BLaER1 treated with 17β-estradiol and CSF1 and Interleukin-3, amounts not matched to agents 10 nM and 100 nM (cell line): ENCODE data around the gene BRMS1.

Experiments
- H3K27ac ChIP-seq, 11 experiments: shearing (Covaris generic); formaldehyde crosslinking; 2 replicates each; pipeline ENCODE4 v1.8.1; 2022
- H3K27me3 ChIP-seq, 11 experiments: shearing (Covaris generic); formaldehyde crosslinking; 2 replicates each; pipeline ENCODE4 v1.8.1; 2022
- H3K36me3 ChIP-seq, 11 experiments: shearing (Covaris generic); formaldehyde crosslinking; 2 replicates each; pipeline ENCODE4 v1.8.1; 2022
- H3K4me1 ChIP-seq, 10 experiments: shearing (Covaris generic); formaldehyde crosslinking; 2 replicates each; pipeline ENCODE4 v1.8.1; 2022
- H3K4me2 ChIP-seq, 11 experiments: shearing (Covaris generic); formaldehyde crosslinking; 2 replicates each; pipeline ENCODE4 v1.8.1; 2022
- H3K4me3 ChIP-seq, 10 experiments: shearing (Covaris generic); formaldehyde crosslinking; 2 replicates each; pipeline ENCODE4 v1.8.1; 2022
- H3K9ac ChIP-seq, 11 experiments: shearing (Covaris generic); formaldehyde crosslinking; 2 replicates each; pipeline ENCODE4 v1.8.1; 2022
- H3K9me3 ChIP-seq, 11 experiments: shearing (Covaris generic); formaldehyde crosslinking; replicated peaks in 1 of 11; 2 replicates each; pipeline ENCODE4 v1.8.1; 2022
- H4K20me1 ChIP-seq, 11 experiments: shearing (Covaris generic); formaldehyde crosslinking; 2 replicates each; pipeline ENCODE4 v1.8.1; 2022
- Cebpa-rat ChIP-seq, 11 experiments: shearing (Covaris generic); IDR thresholded peaks; 2 replicates each; pipeline ENCODE4 v1.8.1; 2022

BRMS1 gene

DNA sequence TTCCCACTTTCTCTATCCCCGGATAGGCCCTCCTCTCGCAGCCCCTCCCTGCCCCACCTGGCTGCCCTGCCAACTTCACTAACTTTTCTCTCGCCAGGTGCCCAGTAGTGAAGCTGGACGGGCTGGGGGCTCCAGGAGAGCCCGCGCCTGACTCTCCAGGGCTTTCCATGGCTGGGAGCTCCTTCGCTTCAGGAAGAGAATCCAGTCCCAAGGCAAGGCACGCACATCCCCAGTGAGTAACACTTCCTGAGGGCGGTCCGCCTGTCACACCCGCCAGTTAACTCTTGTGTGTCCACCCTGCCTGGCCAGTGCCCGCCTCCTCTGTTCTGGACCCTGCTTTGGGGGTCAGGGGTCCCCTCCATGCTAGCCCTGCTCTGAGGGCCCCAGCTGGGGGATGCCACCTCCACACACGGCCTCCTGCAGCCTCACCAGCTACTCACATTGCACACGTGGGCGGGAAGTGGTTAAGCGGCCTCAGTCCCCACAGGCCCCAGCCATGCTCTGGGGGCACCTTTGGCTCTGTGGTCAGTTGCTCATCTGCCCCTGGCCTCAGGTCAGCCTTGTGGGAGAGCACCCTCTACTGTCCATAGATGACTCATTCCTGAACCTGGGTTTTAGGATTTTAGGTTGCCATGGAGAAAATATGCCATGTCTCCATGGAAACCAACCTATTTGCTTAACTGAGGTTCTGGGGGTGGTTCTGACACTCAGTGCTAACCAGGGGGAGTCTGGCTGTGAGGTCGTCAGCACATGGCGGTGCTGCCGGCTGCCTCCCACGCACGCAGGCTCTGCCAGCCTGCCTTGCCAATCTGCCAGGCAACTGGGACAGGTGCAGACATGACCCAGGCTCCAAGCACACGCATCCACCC lies 8.4 kb downstream of the BRMS1 start, which contains the start of gene RIN1:
RIN1 (minus strand) TSS at position 201 of the 869 bp plus-strand sequence; CDS start at position 169, 32 bp downstream.
- TF ChIP-seq Cebpa-rat (IDR thresholded peaks at IDR 0.05), result no peak
- Histone ChIP-seq H3K4me2 (peak within 1 kb of the TSS; percentile 94 to 100 (median 98)), H3K9ac (peak within 1 kb of the TSS; percentile 60 to 85 (median 75)), H3K27ac (peak within 1 kb of the TSS; percentile 60 to 83 (median 74); a peak in 21 of 22 replicates), H3K4me3 (peak within 1 kb of the TSS; percentile 44 to 85 (median 64)), H3K4me1 (peaks cover 42 to 78% (median 62%) of the 10 kb centered on the region in 10 experiments), H3K36me3 (peaks cover 39 to 70% (median 46%) of the 10 kb centered on the region in 11 experiments), H3K9me3 (no peaks in the 10 kb centered on the region), H4K20me1 (peaks cover 0 to 91% (median 30%) of the 10 kb centered on the region in 11 experiments; a peak in 19 of 22 replicates), H3K27me3 (peaks cover 0 to 8% (median 0%) of the 10 kb centered on the region in 11 experiments; a peak in 3 of 22 replicates)

DNA sequence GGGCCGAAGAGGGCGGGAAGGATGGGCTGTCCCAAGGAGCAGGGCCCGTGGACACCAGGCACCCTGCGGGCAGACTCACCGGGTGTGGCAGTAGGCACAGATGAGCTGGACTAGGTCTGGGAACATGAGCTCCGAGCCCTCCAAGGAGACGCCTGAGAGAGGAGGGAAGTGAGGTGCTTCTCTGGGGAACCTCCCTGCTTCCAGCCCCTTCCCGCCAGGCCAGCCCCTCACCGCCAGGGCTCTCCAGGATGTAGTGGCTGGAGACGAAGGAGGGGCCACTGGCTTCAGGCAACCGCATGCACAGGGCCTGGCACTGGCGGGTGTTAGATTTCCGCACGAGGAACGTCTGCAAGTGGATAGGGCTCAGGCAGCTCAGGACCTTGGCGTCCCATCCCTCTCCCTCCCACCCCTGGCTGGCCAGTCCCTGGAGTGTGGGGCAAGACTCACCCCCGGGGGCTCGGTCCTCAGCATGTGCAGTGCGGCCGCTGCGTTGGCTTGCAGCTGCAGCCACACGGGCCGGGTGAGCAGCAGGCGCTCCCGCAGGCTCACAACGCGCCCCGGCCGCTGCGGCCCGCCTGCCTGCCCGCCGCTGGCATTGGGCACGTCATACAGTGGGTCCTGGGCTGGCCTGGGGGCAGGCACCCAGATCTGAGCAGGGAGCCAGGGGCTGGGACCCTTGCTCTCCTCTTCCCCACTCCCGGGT lies 9.2 kb downstream of the BRMS1 start:
- peak overlapping the region; percentile 60 to 85 (median 75) for H3K9ac ChIP-seq

DNA sequence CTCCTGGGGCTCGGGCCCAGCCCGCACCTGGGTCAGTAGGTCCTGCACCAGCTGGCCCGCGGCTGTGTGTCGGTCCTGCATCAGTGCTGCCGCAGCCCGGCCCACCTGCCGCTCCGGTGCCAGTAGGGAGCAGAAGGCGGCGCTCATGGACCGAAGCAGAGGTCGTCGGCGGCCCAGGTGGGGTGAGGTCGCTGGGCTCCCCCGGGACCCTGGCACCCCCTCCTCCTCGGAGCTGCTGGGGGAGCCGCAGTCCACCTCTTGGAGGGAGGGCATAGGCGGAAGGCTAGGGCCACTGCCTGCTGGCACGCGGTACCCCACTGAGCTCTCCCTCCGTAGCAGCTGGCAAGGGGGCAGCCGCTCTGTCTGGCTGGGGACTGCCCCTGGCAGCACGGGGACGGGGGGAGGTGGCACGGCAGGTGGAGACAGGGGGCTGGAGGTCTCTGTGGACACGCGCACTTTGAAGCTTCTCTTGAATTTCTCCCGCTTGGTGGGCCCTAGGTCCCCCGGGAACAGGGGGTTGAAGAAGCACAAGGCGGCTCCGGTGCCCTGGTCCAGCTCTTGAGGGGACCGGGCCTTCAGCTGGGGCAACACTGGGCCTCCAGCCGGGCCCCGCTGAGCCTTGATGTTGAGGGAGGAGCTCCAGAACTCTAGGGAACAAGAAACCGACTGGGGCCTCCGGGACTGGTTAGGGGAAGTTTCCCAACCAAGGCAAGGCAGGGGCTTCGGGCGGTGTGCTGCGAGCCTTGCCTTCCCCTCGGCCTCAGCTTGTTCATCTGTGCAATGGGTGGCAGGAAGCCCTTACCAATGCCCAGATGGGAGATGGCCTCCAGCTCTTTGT lies 10.1 kb downstream of the BRMS1 start:
- peak overlapping the region; percentile 8 to 85 (median 64); a peak in 18 of 20 replicates for H3K4me3 ChIP-seq

More for the DNA sequence above, 9.2 kb downstream of the BRMS1 start:
- H3K4me3 ChIP-seq, result peak overlapping the region; percentile 44 to 85 (median 64)
- peak overlapping the region; percentile 94 to 100 (median 98) for H3K4me2 ChIP-seq
- peak overlapping the region; percentile 60 to 83 (median 74); a peak in 21 of 22 replicates for H3K27ac ChIP-seq
- peaks cover 0 to 8% (median 0%) of the 10 kb centered on the region in 11 experiments; a peak in 3 of 22 replicates for H3K27me3 ChIP-seq
- peaks cover 0 to 84% (median 24%) of the 10 kb centered on the region in 11 experiments; a peak in 19 of 22 replicates for H4K20me1 ChIP-seq
- H3K4me1 ChIP-seq, result peaks cover 42 to 86% (median 66%) of the 10 kb centered on the region in 10 experiments
- H3K9me3 ChIP-seq, result no peaks in the 10 kb centered on the region
- TF ChIP-seq Cebpa-rat (IDR thresholded peaks at IDR 0.05), result no peak
- H3K36me3 ChIP-seq, result peaks cover 31 to 65% (median 38%) of the 10 kb centered on the region in 11 experiments

DNA sequence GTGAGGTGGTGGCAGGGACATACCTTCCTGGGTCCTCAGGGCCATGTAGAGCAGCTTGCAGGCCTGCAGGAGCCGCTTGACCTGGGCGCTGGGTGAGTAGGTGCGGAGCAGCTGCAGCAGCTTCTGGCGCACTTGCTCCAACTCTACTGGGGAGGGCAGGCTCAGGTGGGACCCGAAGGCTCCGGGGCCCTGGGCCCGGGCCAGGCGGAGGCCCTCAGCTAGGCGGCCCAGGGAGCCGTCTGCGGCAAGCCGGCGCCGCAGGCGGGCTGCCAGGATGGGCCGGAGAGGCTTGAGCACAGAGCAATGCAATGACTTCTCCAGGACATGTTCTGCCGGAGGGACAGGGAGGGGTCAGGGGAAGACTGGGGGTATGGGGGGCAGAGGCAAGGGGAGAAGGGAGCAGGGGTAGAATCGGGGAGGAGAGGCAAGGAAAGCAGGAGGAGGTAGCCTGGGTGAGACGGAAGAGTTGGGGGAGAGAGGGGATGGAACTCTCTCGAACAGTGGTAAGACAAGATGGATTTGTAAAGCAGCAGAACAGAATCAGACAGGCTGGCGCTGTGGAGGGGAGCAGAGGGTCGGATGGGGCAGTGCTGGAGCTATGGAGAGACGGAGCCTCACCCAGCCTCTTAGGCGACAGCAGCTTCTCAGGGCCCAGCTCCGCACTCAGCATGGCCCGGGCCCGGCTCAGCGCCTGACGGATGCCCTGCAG lies 10.9 kb downstream of the BRMS1 start:
- peaks cover 46 to 97% (median 77%) of the 10 kb centered on the region in 10 experiments for H3K4me1 ChIP-seq
- peak overlapping the region in 7 of 11 experiments; percentile 60 to 83 (median 74); a peak in 12 of 22 replicates for H3K27ac ChIP-seq
- peaks cover 0 to 8% (median 0%) of the 10 kb centered on the region in 11 experiments; a peak in 3 of 22 replicates for H3K27me3 ChIP-seq
- H3K4me3 ChIP-seq, result peak overlapping the region in 9 of 10 experiments; percentile 8 to 85 (median 66); a peak in 14 of 20 replicates
- H4K20me1 ChIP-seq, result peaks cover 0 to 67% (median 24%) of the 10 kb centered on the region in 11 experiments; a peak in 18 of 22 replicates
- H3K9ac ChIP-seq, result peak overlapping the region; percentile 60 to 85 (median 75); a peak in 20 of 22 replicates
- H3K9me3 ChIP-seq, result no peaks in the 10 kb centered on the region
- TF ChIP-seq Cebpa-rat (IDR thresholded peaks at IDR 0.05), result no peak
- peak overlapping the region; percentile 94 to 100 (median 98) for H3K4me2 ChIP-seq
- H3K36me3 ChIP-seq, result peaks cover 14 to 49% (median 21%) of the 10 kb centered on the region in 11 experiments

More for the DNA sequence above, 10.1 kb downstream of the BRMS1 start:
- Histone ChIP-seq H3K36me3 (peaks cover 22 to 56% (median 29%) of the 10 kb centered on the region in 11 experiments), H4K20me1 (peaks cover 0 to 75% (median 24%) of the 10 kb centered on the region in 11 experiments; a peak in 18 of 22 replicates), H3K27me3 (peaks cover 0 to 8% (median 0%) of the 10 kb centered on the region in 11 experiments; a peak in 3 of 22 replicates), H3K4me1 (peaks cover 42 to 94% (median 74%) of the 10 kb centered on the region in 10 experiments), H3K4me2 (peak overlapping the region; percentile 94 to 100 (median 98)), H3K9me3 (no peaks in the 10 kb centered on the region), H3K27ac (peak overlapping the region in 10 of 11 experiments; percentile 60 to 83 (median 75); a peak in 20 of 22 replicates), H3K9ac (peak overlapping the region; percentile 60 to 85 (median 75))
- TF ChIP-seq Cebpa-rat (IDR thresholded peaks at IDR 0.05), result peak in 4 of 11 experiments; percentile 41 to 78 (median 66); a peak in 7 of 22 replicates

DNA sequence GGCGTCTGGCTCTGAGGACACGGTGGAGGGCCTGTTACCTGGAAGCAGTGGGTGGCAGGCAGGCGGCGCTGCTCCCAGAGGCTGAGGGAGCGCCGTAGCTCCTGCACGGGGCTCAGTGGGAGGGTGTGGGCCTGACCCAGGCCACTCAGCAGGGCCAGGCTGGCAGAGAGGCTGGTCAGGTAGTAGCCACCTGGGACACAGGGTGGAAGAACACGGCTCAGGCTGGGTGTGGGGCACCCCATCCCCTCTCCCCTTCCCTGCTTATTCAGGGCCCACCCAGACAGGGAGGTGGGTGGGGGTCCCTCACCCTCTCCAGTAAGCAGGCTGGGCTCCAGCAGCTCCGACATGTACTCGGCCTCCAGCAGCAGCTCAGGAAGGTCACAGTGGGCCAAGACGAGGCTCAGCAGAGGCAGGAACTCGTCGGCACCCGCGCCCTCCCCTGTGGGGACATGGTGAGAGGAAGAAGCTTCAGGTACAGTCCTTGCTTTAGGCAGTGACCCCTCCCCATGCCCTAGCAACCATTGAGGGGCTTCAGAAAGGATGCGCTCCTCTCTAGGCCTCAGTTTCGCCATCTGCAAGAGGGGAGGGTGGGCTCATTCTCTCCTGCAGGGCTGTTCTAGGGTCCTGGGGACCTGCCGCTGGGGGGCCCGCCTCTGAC lies 11.6 kb downstream of the BRMS1 start:
- Histone ChIP-seq H3K9ac (peak overlapping the region in 2 of 11 experiments; percentile 48 to 49; a peak in 4 of 22 replicates), H3K9me3 (no peaks in the 10 kb centered on the region), H3K27ac (no peak overlapping the region; a peak in 1 of 22 replicates), H4K20me1 (peaks cover 0 to 60% (median 19%) of the 10 kb centered on the region in 11 experiments; a peak in 16 of 22 replicates), H3K36me3 (peaks cover 7 to 42% (median 14%) of the 10 kb centered on the region in 11 experiments; a peak in 21 of 22 replicates), H3K4me1 (peaks cover 51 to 97% (median 77%) of the 10 kb centered on the region in 10 experiments), H3K4me2 (peak overlapping the region in 10 of 11 experiments; percentile 94 to 100 (median 98); a peak in 15 of 22 replicates), H3K4me3 (no peak overlapping the region), H3K27me3 (peaks cover 0 to 8% (median 0%) of the 10 kb centered on the region in 11 experiments; a peak in 3 of 22 replicates)
- no peak for TF ChIP-seq Cebpa-rat (IDR thresholded peaks at IDR 0.05)

DNA sequence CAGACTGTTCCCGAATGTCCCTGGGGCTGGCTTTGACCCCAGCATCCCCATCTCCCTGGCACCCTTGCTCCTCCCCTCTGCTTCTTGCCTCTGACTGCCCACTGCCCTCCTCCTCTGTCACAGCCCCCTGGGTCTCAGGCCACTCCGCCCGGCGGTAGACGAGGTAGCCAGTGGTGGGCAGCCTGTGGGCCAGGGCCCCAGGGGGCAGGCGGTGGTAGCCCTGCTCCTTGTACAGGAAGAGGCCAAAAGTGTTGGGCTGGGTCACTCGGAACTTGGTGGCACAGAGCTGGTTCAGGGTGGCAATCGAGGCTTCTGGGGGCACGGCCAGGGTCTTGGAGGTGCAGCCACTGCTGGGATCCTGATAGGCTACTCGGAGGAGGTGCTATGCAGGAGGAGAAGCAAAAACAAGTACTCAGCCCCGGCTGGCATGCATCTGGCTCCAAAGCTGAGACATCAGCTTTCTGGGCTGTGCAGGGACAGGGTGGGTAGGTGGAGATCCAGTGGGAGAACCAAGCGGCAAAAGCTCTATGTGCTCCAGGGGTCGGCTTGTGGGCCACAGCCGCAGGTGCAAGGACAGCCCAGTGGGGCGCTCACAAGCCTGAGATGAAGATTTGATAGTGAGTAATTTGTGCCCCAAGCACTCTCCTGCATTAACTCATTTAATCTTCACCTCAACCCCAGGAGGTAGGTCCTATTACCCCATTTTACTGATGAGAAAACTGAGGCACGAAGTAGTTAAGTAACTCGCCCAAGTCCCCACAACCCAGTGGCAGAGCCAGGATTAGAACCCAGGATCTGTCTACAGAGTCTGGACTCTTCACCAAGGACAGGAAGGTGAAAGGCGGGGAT lies 12.3 kb downstream of the BRMS1 start:
- H3K9me3 ChIP-seq, result no peaks in the 10 kb centered on the region
- H3K4me3 ChIP-seq, result no peak overlapping the region
- peak overlapping the region in 3 of 11 experiments; percentile 8 to 33 (median 13); a peak in 1 of 22 replicates for H3K9ac ChIP-seq
- H3K27ac ChIP-seq, result peak overlapping the region in 1 of 11 experiments; percentile 31; a peak in 1 of 22 replicates
- peaks cover 51 to 97% (median 77%) of the 10 kb centered on the region in 10 experiments for H3K4me1 ChIP-seq
- peaks cover 0 to 8% (median 0%) of the 10 kb centered on the region in 11 experiments; a peak in 3 of 22 replicates for H3K27me3 ChIP-seq
- H4K20me1 ChIP-seq, result peaks cover 0 to 53% (median 14%) of the 10 kb centered on the region in 11 experiments; a peak in 16 of 22 replicates
- H3K36me3 ChIP-seq, result peaks cover 4 to 35% (median 8%) of the 10 kb centered on the region in 11 experiments; a peak in 18 of 22 replicates
- peak overlapping the region in 2 of 11 experiments; percentile 3 to 98; a peak in 2 of 22 replicates for H3K4me2 ChIP-seq
- TF ChIP-seq Cebpa-rat (IDR thresholded peaks at IDR 0.05), result no peak
